LNCAP (cell line): ENCODE data around the gene SIGLEC7.

Experiments used
- TF ChIP-seq, protein P1 (sequence below): fragments of 450-650 bp; IDR thresholded peaks from 2 replicates; pipeline ENCODE4 v1.5.1; 2017; ENCODE audit warnings: mild to moderate bottlenecking

Gene SIGLEC7

DNA sequence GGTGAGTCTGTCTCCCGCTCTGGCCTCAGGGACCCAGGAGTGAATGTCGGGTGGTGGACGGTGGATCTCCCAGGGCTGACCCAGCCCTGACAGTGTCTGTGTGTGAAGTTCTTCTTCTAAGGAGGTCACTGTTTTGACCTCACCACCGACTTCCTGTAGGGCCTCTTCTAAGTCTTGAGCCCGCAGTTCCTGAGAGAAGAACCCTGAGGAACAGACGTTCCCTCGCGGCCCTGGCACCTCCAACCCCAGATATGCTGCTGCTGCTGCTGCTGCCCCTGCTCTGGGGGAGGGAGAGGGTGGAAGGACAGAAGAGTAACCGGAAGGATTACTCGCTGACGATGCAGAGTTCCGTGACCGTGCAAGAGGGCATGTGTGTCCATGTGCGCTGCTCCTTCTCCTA is at the start of gene SIGLEC7:
Gene SIGLEC7, plus strand, starts transcription at position 183 of the 400 bp plus-strand sequence. Its CDS starts 69 bp downstream, at position 252.
- TF ChIP-seq, protein P1, sequence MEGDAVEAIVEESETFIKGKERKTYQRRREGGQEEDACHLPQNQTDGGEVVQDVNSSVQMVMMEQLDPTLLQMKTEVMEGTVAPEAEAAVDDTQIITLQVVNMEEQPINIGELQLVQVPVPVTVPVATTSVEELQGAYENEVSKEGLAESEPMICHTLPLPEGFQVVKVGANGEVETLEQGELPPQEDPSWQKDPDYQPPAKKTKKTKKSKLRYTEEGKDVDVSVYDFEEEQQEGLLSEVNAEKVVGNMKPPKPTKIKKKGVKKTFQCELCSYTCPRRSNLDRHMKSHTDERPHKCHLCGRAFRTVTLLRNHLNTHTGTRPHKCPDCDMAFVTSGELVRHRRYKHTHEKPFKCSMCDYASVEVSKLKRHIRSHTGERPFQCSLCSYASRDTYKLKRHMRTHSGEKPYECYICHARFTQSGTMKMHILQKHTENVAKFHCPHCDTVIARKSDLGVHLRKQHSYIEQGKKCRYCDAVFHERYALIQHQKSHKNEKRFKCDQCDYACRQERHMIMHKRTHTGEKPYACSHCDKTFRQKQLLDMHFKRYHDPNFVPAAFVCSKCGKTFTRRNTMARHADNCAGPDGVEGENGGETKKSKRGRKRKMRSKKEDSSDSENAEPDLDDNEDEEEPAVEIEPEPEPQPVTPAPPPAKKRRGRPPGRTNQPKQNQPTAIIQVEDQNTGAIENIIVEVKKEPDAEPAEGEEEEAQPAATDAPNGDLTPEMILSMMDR, result no peak

DNA sequence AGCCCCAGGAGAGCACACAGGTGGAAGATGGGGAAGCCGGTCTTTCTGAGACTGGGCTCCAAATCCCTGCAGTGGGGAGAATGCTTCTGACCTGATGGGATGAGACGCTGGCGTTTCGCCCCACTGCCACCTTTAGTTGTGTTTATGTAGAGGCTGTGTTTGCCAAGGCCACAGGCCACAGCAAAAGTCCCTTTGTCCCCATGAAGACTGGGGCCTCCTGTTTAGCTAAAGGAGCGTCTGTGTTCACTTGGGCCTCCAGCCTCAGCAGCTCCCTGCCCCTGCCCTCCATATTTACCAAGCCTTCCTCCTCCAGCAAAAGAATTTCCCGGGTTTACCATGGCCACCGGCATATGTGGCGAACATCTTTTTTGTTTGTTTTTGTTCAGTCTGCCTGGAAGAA is 49.0 kb upstream of the SIGLEC7 start:
- TF ChIP-seq, protein P1, result no peak

DNA sequence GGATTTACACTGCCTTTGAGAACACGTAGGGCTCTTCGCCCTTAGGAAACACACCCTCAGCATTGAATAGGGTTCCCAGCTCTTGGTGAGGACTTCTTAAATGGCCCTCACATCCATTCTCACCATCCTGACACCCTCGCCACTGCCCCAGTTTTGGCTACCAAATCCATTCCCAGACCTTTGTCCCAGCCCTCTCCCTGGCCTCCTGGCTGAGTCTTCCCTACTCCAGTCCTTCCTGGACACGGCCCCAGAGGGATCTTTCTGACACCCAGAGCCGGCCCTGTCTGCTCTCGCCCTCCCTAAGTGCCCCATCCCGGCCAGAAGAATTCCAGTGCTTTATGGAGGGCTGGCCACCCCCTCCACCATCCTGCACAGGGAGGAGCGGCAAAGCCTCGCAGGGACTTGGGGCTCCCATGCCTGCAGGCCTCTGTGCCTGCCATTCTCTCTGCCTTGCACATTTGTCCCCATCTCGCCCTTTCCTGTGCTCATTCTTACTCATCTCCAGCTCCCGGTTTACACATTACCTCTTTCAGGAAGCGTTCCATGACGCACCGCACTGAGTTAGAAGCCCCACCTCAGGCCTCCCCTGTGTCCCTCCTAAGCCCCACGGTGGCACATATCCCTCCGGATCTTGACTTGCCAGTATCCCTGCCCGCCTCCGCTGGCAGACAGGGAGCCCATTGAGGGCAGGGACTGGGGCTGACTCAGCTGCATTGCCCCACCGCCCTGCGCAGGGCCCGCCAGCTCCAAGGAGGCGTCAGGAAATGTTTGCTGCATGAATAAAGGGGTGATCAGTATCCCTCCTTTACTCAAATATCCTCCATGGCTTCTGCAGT is 48.4 kb upstream of the SIGLEC7 start:
- TF ChIP-seq, protein P1, result no peak

DNA sequence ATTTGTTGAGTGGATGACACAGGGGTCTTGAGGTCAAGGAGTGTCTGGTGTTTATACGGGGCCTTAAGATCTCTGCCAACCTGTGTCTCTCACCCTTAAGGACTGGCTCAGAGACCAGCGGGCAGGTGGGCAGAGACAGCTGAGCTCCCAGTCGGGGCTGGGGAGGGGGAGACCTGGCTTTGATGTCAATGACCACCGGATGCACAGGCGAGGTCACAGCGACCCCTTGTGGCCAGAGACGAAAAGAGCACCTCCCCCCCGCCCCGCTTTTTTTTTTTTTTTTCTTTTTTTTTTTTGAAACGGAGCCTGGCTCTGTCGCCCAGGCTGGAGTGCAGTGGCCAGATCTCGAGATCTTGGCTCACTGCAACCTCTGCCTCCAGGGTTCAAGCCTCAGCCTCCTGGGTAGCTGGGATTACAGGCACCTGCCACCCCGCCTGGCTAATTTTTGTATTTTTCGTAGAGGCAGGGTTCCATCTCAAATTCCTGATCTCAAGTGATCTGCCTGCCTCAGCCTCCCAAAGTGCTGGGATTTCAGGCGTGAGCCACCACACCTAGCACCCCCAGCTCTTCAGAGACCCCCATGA is 47.3 kb upstream of the SIGLEC7 start:
- TF ChIP-seq, protein P1, result peak; percentile 77

DNA sequence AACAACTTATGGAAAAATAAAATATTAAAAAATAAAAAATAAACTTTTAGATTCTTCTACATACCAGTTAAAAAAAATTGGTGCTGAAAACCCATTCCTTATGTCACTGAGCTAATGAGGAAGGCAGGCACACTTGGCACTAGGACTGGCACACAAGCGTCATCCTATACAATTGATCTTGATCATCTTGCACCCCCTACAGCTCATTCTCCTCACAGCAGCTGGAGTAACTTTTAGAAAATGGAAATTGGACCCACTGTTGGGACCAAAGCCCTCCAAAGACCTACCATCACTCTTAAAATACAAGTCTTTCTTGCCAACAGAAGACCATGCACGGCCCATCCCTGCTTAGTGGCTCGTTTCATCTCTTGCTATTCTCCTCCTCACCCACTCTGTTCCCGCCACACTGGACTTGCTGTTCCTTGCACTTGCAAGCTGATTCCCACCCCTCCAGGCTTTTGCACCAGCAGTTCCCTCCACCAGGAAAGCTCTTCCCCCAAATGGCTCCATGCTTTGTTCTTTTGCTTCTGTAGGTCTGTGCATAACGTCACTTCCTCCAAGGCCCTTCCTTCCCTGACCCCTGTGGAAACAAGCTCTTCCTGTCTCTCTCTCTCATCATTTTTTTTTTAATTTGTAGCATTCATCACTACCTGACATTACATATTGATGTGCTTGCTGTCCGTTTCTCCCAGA is 45.5 kb upstream of the SIGLEC7 start:
- TF ChIP-seq, protein P1, result peak; percentile 51; the same call in 1 of the 2 replicates

DNA sequence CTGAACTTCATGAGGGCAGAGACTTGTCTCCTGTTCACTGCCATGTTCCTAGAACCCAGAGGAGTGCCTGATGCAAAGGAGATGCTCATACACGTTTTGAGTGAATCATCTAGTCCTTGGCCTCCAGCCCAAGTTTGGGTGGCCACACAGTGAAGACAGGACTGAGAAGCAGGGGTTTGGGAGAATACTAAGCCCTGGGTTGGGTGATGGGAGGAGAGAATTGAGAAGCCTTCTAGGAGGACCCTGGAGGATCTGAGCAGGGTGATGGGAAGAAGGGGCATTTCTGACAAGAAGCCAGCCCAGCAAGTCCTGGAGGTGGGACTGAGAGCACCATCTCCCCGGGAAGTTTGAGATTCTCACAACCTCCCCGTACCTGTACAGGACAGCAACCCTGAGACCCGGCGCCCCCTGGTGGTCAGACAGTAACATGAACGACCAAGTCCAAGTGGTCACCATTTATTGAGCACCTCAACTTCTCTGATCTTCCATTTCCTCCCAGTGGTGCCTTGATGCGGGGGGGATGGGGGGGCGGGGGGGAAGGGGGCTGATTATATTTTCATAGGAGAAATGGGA is 44.8 kb upstream of the SIGLEC7 start:
- TF ChIP-seq, protein P1, result peak; percentile 71

DNA sequence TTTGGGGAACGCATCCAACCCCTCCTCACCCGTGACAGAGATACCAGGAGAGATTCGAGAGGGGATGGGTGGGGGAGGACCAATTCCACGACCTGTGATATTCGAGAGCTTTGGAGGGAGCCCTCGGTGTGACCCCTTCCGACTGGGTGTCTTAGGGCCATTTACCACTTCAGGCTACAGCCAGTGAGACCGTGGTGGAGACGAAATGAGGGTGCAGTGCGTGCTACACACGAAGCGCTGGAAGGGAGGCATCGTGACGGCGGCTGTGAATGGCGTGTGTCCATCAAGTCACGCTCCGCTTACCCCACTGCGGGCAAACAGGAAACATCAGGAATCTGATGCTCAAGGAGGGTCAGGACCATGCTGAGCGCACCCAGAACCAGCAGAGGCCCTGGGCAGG is 44.3 kb upstream of the SIGLEC7 start:
- TF ChIP-seq, protein P1, result no peak
